ENCODE results near the gene INAFM1. TPM values are rescaled to one million over a fixed set of nuclear protein-coding genes. Genes with fewer than 3 reads are reported as not detected.

Gene INAFM1
- total and polyA plus RNA-seq, 12 donors, result 9.2 to 16.4 (median 12.5) TPM

GRCh38 chr19:47315125-47315821, 40.6 kb downstream of the INAFM1 start:
- Histone ChIP-seq H3K4me1 (peaks cover 0 to 48% (median 0%) of the 10 kb centered on the region in 9 donors), H3K4me3 (peak overlapping the region in 1 of 10 donors; percentile 20), H3K27ac (peak overlapping the region in 6 of 10 donors; percentile 19 to 95 (median 45)), H3K36me3 (peaks cover 0 to 38% (median 0%) of the 10 kb centered on the region in 9 donors), H3K27me3 (peaks cover 0 to 15% (median 5%) of the 10 kb centered on the region in 7 donors), H3K9me3 (no peaks in the 10 kb centered on the region)
- 38 to 39% methylated on average over 12 of the region's 12 CpGs for WGBS, 2 donors
- intact Hi-C loops (cut with DNase I), result no loop called here
- ATAC-seq, result peak; percentile 72 to 95 (median 82)
- TF ChIP-seq, protein P1, sequence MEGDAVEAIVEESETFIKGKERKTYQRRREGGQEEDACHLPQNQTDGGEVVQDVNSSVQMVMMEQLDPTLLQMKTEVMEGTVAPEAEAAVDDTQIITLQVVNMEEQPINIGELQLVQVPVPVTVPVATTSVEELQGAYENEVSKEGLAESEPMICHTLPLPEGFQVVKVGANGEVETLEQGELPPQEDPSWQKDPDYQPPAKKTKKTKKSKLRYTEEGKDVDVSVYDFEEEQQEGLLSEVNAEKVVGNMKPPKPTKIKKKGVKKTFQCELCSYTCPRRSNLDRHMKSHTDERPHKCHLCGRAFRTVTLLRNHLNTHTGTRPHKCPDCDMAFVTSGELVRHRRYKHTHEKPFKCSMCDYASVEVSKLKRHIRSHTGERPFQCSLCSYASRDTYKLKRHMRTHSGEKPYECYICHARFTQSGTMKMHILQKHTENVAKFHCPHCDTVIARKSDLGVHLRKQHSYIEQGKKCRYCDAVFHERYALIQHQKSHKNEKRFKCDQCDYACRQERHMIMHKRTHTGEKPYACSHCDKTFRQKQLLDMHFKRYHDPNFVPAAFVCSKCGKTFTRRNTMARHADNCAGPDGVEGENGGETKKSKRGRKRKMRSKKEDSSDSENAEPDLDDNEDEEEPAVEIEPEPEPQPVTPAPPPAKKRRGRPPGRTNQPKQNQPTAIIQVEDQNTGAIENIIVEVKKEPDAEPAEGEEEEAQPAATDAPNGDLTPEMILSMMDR (IDR thresholded peaks at IDR 0.05), result no peak
- DNase-seq, result peak in 1 of 2 donors; percentile 41

GRCh38 chr19:47316513-47316912, 41.8 kb downstream of the INAFM1 start:
- 89 to 91% methylated on average over 4 of the region's 4 CpGs for WGBS, 2 donors
- intact Hi-C loops (cut with DNase I), result no loop called here
- Histone ChIP-seq H3K36me3 (peaks cover 0 to 49% (median 0%) of the 10 kb centered on the region in 9 donors), H3K9me3 (peaks cover 0 to 2% (median 0%) of the 10 kb centered on the region in 11 donors), H3K27ac (peak overlapping the region in 2 of 10 donors; percentile 40 to 95), H3K27me3 (peaks cover 0 to 19% (median 8%) of the 10 kb centered on the region in 7 donors), H3K4me1 (peaks cover 0 to 48% (median 0%) of the 10 kb centered on the region in 9 donors), H3K4me3 (no peak overlapping the region)
- TF ChIP-seq, protein P1 (IDR thresholded peaks at IDR 0.05), result no peak
- DNase-seq (no peak), ATAC-seq (no peak)

DNA sequence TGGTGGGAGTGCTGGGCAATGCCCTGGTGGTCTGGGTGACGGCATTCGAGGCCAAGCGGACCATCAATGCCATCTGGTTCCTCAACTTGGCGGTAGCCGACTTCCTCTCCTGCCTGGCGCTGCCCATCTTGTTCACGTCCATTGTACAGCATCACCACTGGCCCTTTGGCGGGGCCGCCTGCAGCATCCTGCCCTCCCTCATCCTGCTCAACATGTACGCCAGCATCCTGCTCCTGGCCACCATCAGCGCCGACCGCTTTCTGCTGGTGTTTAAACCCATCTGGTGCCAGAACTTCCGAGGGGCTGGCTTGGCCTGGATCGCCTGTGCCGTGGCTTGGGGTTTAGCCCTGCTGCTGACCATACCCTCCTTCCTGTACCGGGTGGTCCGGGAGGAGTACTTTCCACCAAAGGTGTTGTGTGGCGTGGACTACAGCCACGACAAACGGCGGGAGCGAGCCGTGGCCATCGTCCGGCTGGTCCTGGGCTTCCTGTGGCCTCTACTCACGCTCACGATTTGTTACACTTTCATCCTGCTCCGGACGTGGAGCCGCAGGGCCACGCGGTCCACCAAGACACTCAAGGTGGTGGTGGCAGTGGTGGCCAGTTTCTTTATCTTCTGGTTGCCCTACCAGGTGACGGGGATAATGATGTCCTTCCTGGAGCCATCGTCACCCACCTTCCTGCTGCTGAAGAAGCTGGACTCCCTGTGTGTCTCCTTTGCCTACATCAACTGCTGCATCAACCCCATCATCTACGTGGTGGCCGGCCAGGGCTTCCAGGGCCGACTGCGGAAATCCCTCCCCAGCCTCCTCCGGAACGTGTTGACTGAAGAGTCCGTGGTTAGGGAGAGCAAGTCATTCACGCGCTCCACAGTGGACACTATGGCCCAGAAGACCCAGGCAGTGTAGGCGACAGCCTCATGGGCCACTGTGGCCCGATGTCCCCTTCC, 45.5 kb downstream of the INAFM1 start:
- WGBS, 2 donors, result 90 to 91% methylated on average over 46 of the region's 46 CpGs
- peaks cover 0 to 5% (median 0%) of the 10 kb centered on the region in 11 donors for H3K9me3 ChIP-seq
- no peak overlapping the region for H3K4me3 ChIP-seq
- H3K27me3 ChIP-seq, result peaks cover 0 to 37% (median 16%) of the 10 kb centered on the region in 7 donors
- H3K27ac ChIP-seq, result peak overlapping the region in 1 of 10 donors; percentile 88
- intact Hi-C loops (cut with DNase I), result no loop called here
- ATAC-seq (no peak), DNase-seq (no peak)
- peaks cover 0 to 42% (median 0%) of the 10 kb centered on the region in 9 donors for H3K36me3 ChIP-seq
- TF ChIP-seq, protein P1 (IDR thresholded peaks at IDR 0.05), result no peak
- H3K4me1 ChIP-seq, result peaks cover 0 to 48% (median 0%) of the 10 kb centered on the region in 9 donors

DNA sequence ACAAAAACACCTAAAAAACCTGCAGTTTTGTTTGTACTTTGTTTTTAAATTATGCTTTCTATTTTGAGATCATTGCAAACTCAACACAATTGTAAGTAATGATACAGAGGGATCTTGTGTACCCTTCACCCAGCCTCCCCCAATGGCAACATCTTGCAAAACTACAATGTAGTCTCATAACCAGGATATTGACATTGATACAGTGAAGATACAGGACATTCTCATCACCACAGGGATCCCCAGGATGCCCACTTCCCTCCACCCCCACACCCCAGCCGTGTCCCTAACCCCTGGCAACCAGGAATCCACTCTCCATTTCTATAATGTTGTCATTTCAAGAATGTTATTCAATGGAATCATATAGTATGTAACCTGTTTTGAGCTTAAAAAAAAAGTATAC, 46.9 kb downstream of the INAFM1 start:
- WGBS, 2 donors, result 76 to 91% methylated on average over 1 of the region's 1 CpG
- H3K27ac ChIP-seq, result peak overlapping the region in 2 of 10 donors; percentile 19 to 88
- H3K27me3 ChIP-seq, result peaks cover 0 to 44% (median 17%) of the 10 kb centered on the region in 7 donors
- intact Hi-C loops (cut with DNase I), result no loop called here
- no peak overlapping the region for H3K4me3 ChIP-seq
- H3K4me1 ChIP-seq, result peaks cover 0 to 36% (median 0%) of the 10 kb centered on the region in 9 donors
- TF ChIP-seq, protein P1 (IDR thresholded peaks at IDR 0.05), result no peak
- H3K9me3 ChIP-seq, result peaks cover 0 to 5% (median 0%) of the 10 kb centered on the region in 11 donors
- no peak for DNase-seq
- H3K36me3 ChIP-seq, result peaks cover 0 to 34% (median 0%) of the 10 kb centered on the region in 9 donors
- no peak for ATAC-seq
